OCI-LY3 (cell line): ENCODE results near the gene NDUFAF3.

Experiments
- EZH2phosphoT487 ChIP-seq: fragments of 200-600 bp; shearing (Covaris generic); IDR thresholded peaks from 2 replicates; pipeline ENCODE4 v1.6.1; 2018; ENCODE audit warnings: antibody characterized with exemption, mixed run types, low read depth
- TF ChIP-seq, protein P1 (sequence below): fragments of 200-600, 300-600 bp; sonication (generic); IDR thresholded peaks from 2 replicates; pipeline ENCODE4 v1.5.1; 2014; ENCODE audit warnings: antibody characterized with exemption, low read length, low read depth

DNA sequence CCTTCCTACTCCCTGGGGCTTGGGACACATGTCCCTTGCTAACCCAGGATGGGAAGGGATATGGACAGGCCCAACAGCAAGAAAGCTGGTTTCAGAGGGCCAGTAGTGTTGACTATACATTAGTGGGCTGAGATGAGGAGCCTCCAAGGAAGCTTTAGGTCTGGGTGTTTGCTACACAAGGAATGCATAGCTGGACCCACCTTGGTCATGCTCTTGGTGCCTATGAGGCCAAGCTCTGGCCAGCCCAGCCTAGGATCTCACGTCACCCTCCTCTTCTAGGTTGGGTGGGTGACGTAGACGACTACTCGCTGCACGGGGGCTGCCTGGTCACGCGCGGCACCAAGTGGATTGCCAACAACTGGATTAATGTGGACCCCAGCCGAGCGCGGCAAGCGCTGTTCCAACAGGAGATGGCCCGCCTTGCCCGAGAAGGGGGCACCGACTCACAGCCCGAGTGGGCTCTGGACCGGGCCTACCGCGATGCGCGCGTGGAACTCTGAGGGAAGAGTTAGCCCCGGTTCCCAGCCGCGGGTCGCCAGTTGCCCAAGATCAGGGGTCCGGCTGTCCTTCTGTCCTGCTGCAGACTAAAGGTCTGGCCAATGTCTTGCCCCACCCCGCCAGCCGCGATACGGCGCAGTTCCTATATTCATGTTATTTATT, 15.4 kb upstream of the NDUFAF3 start:
- TF ChIP-seq, protein P1, sequence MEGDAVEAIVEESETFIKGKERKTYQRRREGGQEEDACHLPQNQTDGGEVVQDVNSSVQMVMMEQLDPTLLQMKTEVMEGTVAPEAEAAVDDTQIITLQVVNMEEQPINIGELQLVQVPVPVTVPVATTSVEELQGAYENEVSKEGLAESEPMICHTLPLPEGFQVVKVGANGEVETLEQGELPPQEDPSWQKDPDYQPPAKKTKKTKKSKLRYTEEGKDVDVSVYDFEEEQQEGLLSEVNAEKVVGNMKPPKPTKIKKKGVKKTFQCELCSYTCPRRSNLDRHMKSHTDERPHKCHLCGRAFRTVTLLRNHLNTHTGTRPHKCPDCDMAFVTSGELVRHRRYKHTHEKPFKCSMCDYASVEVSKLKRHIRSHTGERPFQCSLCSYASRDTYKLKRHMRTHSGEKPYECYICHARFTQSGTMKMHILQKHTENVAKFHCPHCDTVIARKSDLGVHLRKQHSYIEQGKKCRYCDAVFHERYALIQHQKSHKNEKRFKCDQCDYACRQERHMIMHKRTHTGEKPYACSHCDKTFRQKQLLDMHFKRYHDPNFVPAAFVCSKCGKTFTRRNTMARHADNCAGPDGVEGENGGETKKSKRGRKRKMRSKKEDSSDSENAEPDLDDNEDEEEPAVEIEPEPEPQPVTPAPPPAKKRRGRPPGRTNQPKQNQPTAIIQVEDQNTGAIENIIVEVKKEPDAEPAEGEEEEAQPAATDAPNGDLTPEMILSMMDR = no peak
- TF ChIP-seq EZH2phosphoT487 = no peak
